Sigmoid colon (tissue), 4 donors: Measurements from ENCODE around the gene ANKIB1.

Source experiments
- CTCF ChIP-seq, 4 experiments: fragments of 450-650 bp in 3 of 4; fragments of 200-600 bp in 1 of 4; IDR thresholded peaks; one replicate each; pipeline ENCODE4 v1.5.1; 2016 to 2019; ENCODE audit warnings: antibody characterized with exemption in 4 of 4, mild to moderate bottlenecking in 3 of 4, moderate library complexity in 2 of 4
- EP300 ChIP-seq, 4 donors: sonication (generic); formaldehyde crosslinking; IDR thresholded peaks; one replicate each; pipeline ENCODE4 v1.6.1; 2017; ENCODE audit warnings: antibody characterized with exemption in 4 of 4

- no peak for TF ChIP-seq CTCF (IDR thresholded peaks at IDR 0.05)
- no peak for TF ChIP-seq EP300 (IDR thresholded peaks at IDR 0.05)
Measured at GRCh38 chr7:92415225-92415624, 169.5 kb downstream of the ANKIB1 start.
